PFSK-1 (cell line): ENCODE measurements around the gene CUEDC1.
A peak's percentile ranks its signal among the peaks of the same experiment; 100 is the strongest.

ENCODE experiments used
- FOXP2 ChIP-seq: optimal IDR thresholded peaks from 2 replicates; pipeline ENCODE3; 2011; ENCODE audit warnings: borderline replicate concordance, control low read depth, inconsistent platforms; ENCODE audit not compliant: insufficient read depth; ENCODE audit errors: extremely low read length, extremely low read depth
- POLR2AphosphoS5 ChIP-seq: IDR thresholded peaks from 2 replicates; pipeline ENCODE4 v1.6.1; 2012; ENCODE audit warnings: low read depth, mild to moderate bottlenecking, control low read depth, low read length, moderate library complexity
- REST ChIP-seq, 2 experiments: IDR thresholded peaks; 2 replicates each; pipeline versions ENCODE4 v1.6.1 to v1.8.0; 2011 to 2012; ENCODE audit warnings: low read depth in 2 of 2, low read length in 2 of 2, control low read depth in 1 of 2, inconsistent platforms in 1 of 2, mild to moderate bottlenecking in 1 of 2, moderate library complexity in 1 of 2; ENCODE audit not compliant: insufficient read depth in 1 of 2
- SIN3A ChIP-seq: IDR thresholded peaks from 2 replicates; pipeline ENCODE4 v1.6.1; 2012; ENCODE audit warnings: mild to moderate bottlenecking, low read length, moderate library complexity, borderline replicate concordance; ENCODE audit not compliant: insufficient read depth
- TAF1 ChIP-seq: IDR thresholded peaks from 2 replicates; pipeline ENCODE4 v1.6.1; 2012; ENCODE audit warnings: low read length, control low read depth, borderline replicate concordance; ENCODE audit not compliant: insufficient read depth

CUEDC1 gene

GRCh38 chr17:57997085-57997809 is 42.0 kb upstream of the CUEDC1 start:
- TF ChIP-seq SIN3A (no peak), POLR2AphosphoS5 (peak; percentile 56), FOXP2 (no peak), REST (IDR thresholded peaks at IDR 0.05; ENCODE audit: insufficient read depth in 1 of 2, low read depth in 2 of 2, low read length in 2 of 2) (no peak), TAF1 (no peak)

- TF ChIP-seq POLR2AphosphoS5: peak; percentile 68; the same call in 1 of the 2 replicates
- TF ChIP-seq TAF1: no peak
Measured at GRCh38 chr17:57995076-57995956, 40.1 kb upstream of the CUEDC1 start.

- no peak for TF ChIP-seq TAF1
- no peak; the same call in 1 of the 2 replicates for TF ChIP-seq POLR2AphosphoS5
- TF ChIP-seq FOXP2: no peak
- TF ChIP-seq SIN3A: no peak
- TF ChIP-seq REST (IDR thresholded peaks at IDR 0.05; ENCODE audit: insufficient read depth in 1 of 2, low read depth in 2 of 2, low read length in 2 of 2): no peak
Measured at GRCh38 chr17:57994436-57994835, 39.2 kb upstream of the CUEDC1 start.

GRCh38 chr17:57993471-57994365 is 38.5 kb upstream of the CUEDC1 start:
- TF ChIP-seq REST (IDR thresholded peaks at IDR 0.05; ENCODE audit: insufficient read depth in 1 of 2, low read depth in 2 of 2, low read length in 2 of 2) (no peak), TAF1 (no peak), FOXP2 (no peak), SIN3A (no peak), POLR2AphosphoS5 (peak; percentile 70; the same call in 1 of the 2 replicates)

GRCh38 chr17:57991537-57991936 is 36.3 kb upstream of the CUEDC1 start:
- no peak for TF ChIP-seq REST (IDR thresholded peaks at IDR 0.05; ENCODE audit: insufficient read depth in 1 of 2, low read depth in 2 of 2, low read length in 2 of 2)
